Pulmonary artery endothelial cell (primary cell): ENCODE data around the gene CHAT. TPM values are rescaled to one million over a fixed set of nuclear protein-coding genes. Genes with fewer than 3 reads are reported as not detected.
"Not testable (repeated sequence)": the region's sequence is repeated elsewhere in the genome, so short reads cannot be mapped to it uniquely, and the experiment has no call there.

Source experiments
- DNase-seq: peaks from one replicate; pipeline ENCODE4 v3.0.0-alpha.2; 2011; ENCODE audit warnings: low read depth, low spot score
- total RNA-seq: library from RNA; depleted of rRNA; stranded (reverse); fragments of >200 nt; gene quantifications from 2 replicates; pipeline ENCODE4 v1.2.3, GENCODE V29; 2014

Gene CHAT
- total RNA-seq, 1 donor from 2014 or later, result not detected

- DNase-seq, result no peak
These were observed 38.8 kb downstream of the CHAT start for GRCh38 chr10:49652421-49653272.

- no peak for DNase-seq
These were observed 39.6 kb downstream of the CHAT start for GRCh38 chr10:49653273-49653929.

GRCh38 chr10:49654036-49654693, 40.3 kb downstream of the CHAT start:
- DNase-seq, result no peak

- DNase-seq, result no peak
These were observed 41.3 kb downstream of the CHAT start for GRCh38 chr10:49655099-49655498.

GRCh38 chr10:49656845-49657493, 43.1 kb downstream of the CHAT start:
- DNase-seq, result no peak

- no peak for DNase-seq
These were observed 43.8 kb downstream of the CHAT start for GRCh38 chr10:49657606-49658005.

- no peak for DNase-seq
These were observed 47.5 kb downstream of the CHAT start for GRCh38 chr10:49661140-49661856.

GRCh38 chr10:49662169-49662830, 48.5 kb downstream of the CHAT start:
- no peak for DNase-seq

GRCh38 chr10:49663596-49663995, 49.8 kb downstream of the CHAT start:
- no peak for DNase-seq

GRCh38 chr10:49664006-49664841, 50.4 kb downstream of the CHAT start:
- DNase-seq, result no peak

GRCh38 chr10:49664842-49665355, 51.1 kb downstream of the CHAT start:
- no peak for DNase-seq

- DNase-seq, result no peak
These were observed 52.3 kb downstream of the CHAT start for GRCh38 chr10:49666054-49666615.

- DNase-seq, result no peak
These were observed 52.8 kb downstream of the CHAT start for GRCh38 chr10:49666685-49667084.

GRCh38 chr10:49667991-49668390, 54.2 kb downstream of the CHAT start:
- no peak for DNase-seq

- DNase-seq, result no peak
These were observed 54.8 kb downstream of the CHAT start for GRCh38 chr10:49668684-49669083.

- DNase-seq, result no peak
These were observed 65.1 kb downstream of the CHAT start for GRCh38 chr10:49678827-49679479.

GRCh38 chr10:49679480-49679893, 65.7 kb downstream of the CHAT start, which contains the start of gene C10orf53:
C10orf53 (plus strand) TSS chr10:49679651; CDS start chr10:49679698, 47 bp downstream.
- DNase-seq, result no peak

GRCh38 chr10:49682449-49682848, 68.6 kb downstream of the CHAT start:
- not testable (repeated sequence) for DNase-seq
